ENCODE data around the gene PIK3R6. TPM values are rescaled to one million over a fixed set of nuclear protein-coding genes. Genes with fewer than 3 reads are reported as not detected.

Gene PIK3R6
- total RNA-seq, 120 experiments from 2014 or later, result 0.13 to 1.8 (median 0.75) TPM; not detected in 1

Other genes with a start within 250 kb of the PIK3R6 start
- 100 to 1,000 TPM in 108 of 120 experiments, 10 to 100 TPM in 12; 56.0 to 204 (median 131) TPM for gene MYH10, start 236.9 kb downstream of the PIK3R6 start, total RNA-seq
- gene CCDC42, start 122.8 kb downstream of the PIK3R6 start, total RNA-seq, result under 1 TPM in 3 of 120 experiments, not detected in 117; 0.32 to 0.50 (median 0.47) TPM
- not detected for gene SPDYE4, start 109.1 kb downstream of the PIK3R6 start, total RNA-seq
- under 1 TPM in 21 of 120 experiments, not detected in 99; 0.17 to 0.44 (median 0.30) TPM for gene MFSD6L, start 68.3 kb downstream of the PIK3R6 start, total RNA-seq
- 10 to 100 TPM in 3 of 120 experiments, 1 to 10 TPM in 117; 1.0 to 14.8 (median 4.9) TPM for gene PIK3R5, start 98.0 kb upstream of the PIK3R6 start, total RNA-seq
- 1 to 10 TPM; 2.2 to 9.8 (median 4.0) TPM for gene NTN1, start 153.8 kb upstream of the PIK3R6 start, total RNA-seq

Measured in dorsolateral prefrontal cortex (tissue), 118 donors.